H9 (cell line): ENCODE measurements around the gene B3GNT5. TPM values are rescaled to one million over a fixed set of nuclear protein-coding genes. Genes with fewer than 3 reads are reported as not detected.

ENCODE experiments used
- DNase-seq: peaks from one replicate; pipeline ENCODE4 v3.0.0-alpha.2; 2017
- H2AFZ ChIP-seq: one replicate; pipeline ENCODE4 v1.6.1; 2013; ENCODE audit warnings: mild to moderate bottlenecking, low read length, control low read depth, moderate library complexity
- H2AK5ac ChIP-seq: 2 replicates; pipeline ENCODE4 v1.6.1; 2013; ENCODE audit warnings: low read length, control low read depth, mixed read lengths; ENCODE audit not compliant: insufficient read length
- H2BK120ac ChIP-seq: one replicate; pipeline ENCODE4 v1.6.1; 2013; ENCODE audit warnings: low read depth, mild to moderate bottlenecking, low read length, control low read depth, inconsistent platforms; ENCODE audit not compliant: poor library complexity, severe bottlenecking
- H2BK12ac ChIP-seq: 2 replicates; pipeline ENCODE4 v1.6.1; 2013; ENCODE audit warnings: low read length, control low read depth, mixed read lengths, low read depth; ENCODE audit not compliant: insufficient read length
- H2BK15ac ChIP-seq: 2 replicates; pipeline ENCODE4 v1.6.1; 2013; ENCODE audit warnings: low read depth, low read length, control low read depth
- H2BK20ac ChIP-seq: one replicate; pipeline ENCODE4 v1.6.1; 2013; ENCODE audit warnings: low read depth, mild to moderate bottlenecking, low read length, control low read depth, inconsistent platforms; ENCODE audit not compliant: poor library complexity, severe bottlenecking
- H2BK5ac ChIP-seq: 2 replicates; pipeline ENCODE4 v1.6.1; 2013; ENCODE audit warnings: low read length, control low read depth, mixed read lengths; ENCODE audit not compliant: insufficient read length
- H3K14ac ChIP-seq: 2 replicates; pipeline ENCODE4 v1.6.1; 2013; ENCODE audit warnings: low read length, control low read depth; ENCODE audit not compliant: insufficient read depth
- H3K18ac ChIP-seq: 2 replicates; pipeline ENCODE4 v1.6.1; 2013; ENCODE audit warnings: low read depth, mild to moderate bottlenecking, mixed read lengths, low read length, control low read depth; ENCODE audit not compliant: insufficient read length
- H3K23ac ChIP-seq: 2 replicates; pipeline ENCODE4 v1.6.1; 2013; ENCODE audit warnings: low read length, control low read depth, mixed read lengths, low read depth; ENCODE audit not compliant: insufficient read length
- H3K23me2 ChIP-seq: 2 replicates; pipeline ENCODE4 v1.6.1; 2013; ENCODE audit warnings: low read depth, mild to moderate bottlenecking, mixed read lengths, low read length, control low read depth; ENCODE audit not compliant: insufficient read length, poor library complexity, severe bottlenecking
- H3K27ac ChIP-seq: 2 replicates; pipeline ENCODE4 v1.5.1; 2013; ENCODE audit warnings: low read length, control low read depth, mixed read lengths, low read depth; ENCODE audit not compliant: insufficient read length
- H3K27me3 ChIP-seq: 2 replicates; pipeline ENCODE4 v1.6.1; 2013; ENCODE audit warnings: low read length, control low read depth, inconsistent platforms; ENCODE audit not compliant: insufficient read depth
- H3K4ac ChIP-seq: 2 replicates; pipeline ENCODE4 v1.6.1; 2013; ENCODE audit warnings: low read depth, mild to moderate bottlenecking, control low read depth, inconsistent platforms, low read length, moderate library complexity
- H3K4me1 ChIP-seq: 2 replicates; pipeline ENCODE4 v1.6.1; 2013; ENCODE audit warnings: low read length, control low read depth, inconsistent platforms; ENCODE audit not compliant: insufficient read depth
- H3K4me2 ChIP-seq: 2 replicates; pipeline ENCODE4 v1.6.1; 2013; ENCODE audit warnings: low read length, control low read depth, mixed read lengths; ENCODE audit not compliant: insufficient read length, insufficient read depth
- H3K56ac ChIP-seq: 2 replicates; pipeline ENCODE4 v1.6.1; 2013; ENCODE audit warnings: low read depth, mild to moderate bottlenecking, mixed read lengths, low read length, control low read depth; ENCODE audit not compliant: insufficient read length
- H3K79me1 ChIP-seq: 2 replicates; pipeline ENCODE4 v1.6.1; 2013; ENCODE audit warnings: low read depth, mild to moderate bottlenecking, moderate library complexity, low read length, control low read depth, inconsistent platforms; ENCODE audit not compliant: insufficient read depth, poor library complexity, severe bottlenecking
- H3K79me2 ChIP-seq: 2 replicates; pipeline ENCODE4 v1.6.1; 2013; ENCODE audit warnings: low read length, control low read depth, inconsistent platforms; ENCODE audit not compliant: insufficient read depth
- H3K9ac ChIP-seq: 2 replicates; pipeline ENCODE4 v1.6.1; 2013; ENCODE audit warnings: low read length, control low read depth, mixed read lengths; ENCODE audit not compliant: insufficient read length; ENCODE audit errors: extremely low read depth
- H3K9me3 ChIP-seq: one replicate; pipeline ENCODE4 v1.6.1; 2013; ENCODE audit warnings: low read depth, low read length, inconsistent platforms; ENCODE audit not compliant: control insufficient read depth
- H3T11ph ChIP-seq: one replicate; pipeline ENCODE4 v1.6.1; 2013; ENCODE audit warnings: mild to moderate bottlenecking, low read length, control low read depth, inconsistent platforms
- H4K20me1 ChIP-seq: one replicate; pipeline ENCODE4 v1.6.1; 2013; ENCODE audit not compliant: control insufficient read depth, insufficient read length, insufficient read depth
- H4K5ac ChIP-seq: 2 replicates; pipeline ENCODE4 v1.6.1; 2013; ENCODE audit warnings: low read depth, mild to moderate bottlenecking, mixed read lengths, low read length, control low read depth; ENCODE audit not compliant: insufficient read length
- H4K8ac ChIP-seq: replicated peaks from 2 replicates; pipeline ENCODE4 v1.6.1; 2013; ENCODE audit warnings: low read length, control low read depth, mixed read lengths, low read depth; ENCODE audit not compliant: insufficient read length
- H4K91ac ChIP-seq: 2 replicates; pipeline ENCODE4 v1.6.1; 2013; ENCODE audit warnings: low read depth, mild to moderate bottlenecking, moderate library complexity, mixed read lengths, low read length, control low read depth; ENCODE audit not compliant: insufficient read length
- H3K27ac Mint-ChIP-seq, 3 experiments: 2 replicates in 2 of 3; 3 replicates in 1 of 3; pipeline ENCODE4 v1.8.0; 2020 to 2021; ENCODE audit warnings: mixed read lengths in 3 of 3, mild to moderate bottlenecking in 1 of 3, moderate library complexity in 1 of 3
- H3K27me3 Mint-ChIP-seq: 2 replicates; pipeline ENCODE4 v1.8.0; 2021; ENCODE audit warnings: low read depth, mild to moderate bottlenecking, moderate library complexity, mixed read lengths
- H3K36me3 Mint-ChIP-seq, 3 experiments: 2 replicates in 2 of 3; 3 replicates in 1 of 3; pipeline ENCODE4 v1.8.0; 2020 to 2021; ENCODE audit warnings: low read depth in 3 of 3, mixed read lengths in 3 of 3; ENCODE audit not compliant: insufficient read depth in 1 of 3
- H3K4me1 Mint-ChIP-seq, 2 experiments: 2 replicates each; pipeline ENCODE4 v1.8.0; 2020; ENCODE audit warnings: mixed read lengths in 2 of 2
- H3K4me3 Mint-ChIP-seq, 2 experiments: 2 replicates in 1 of 2; 3 replicates in 1 of 2; pipeline ENCODE4 v1.8.0; 2020 to 2021; ENCODE audit warnings: mild to moderate bottlenecking in 2 of 2, mixed read lengths in 2 of 2, moderate library complexity in 1 of 2
- H3K9me3 Mint-ChIP-seq, 2 experiments: 2 replicates in 1 of 2; 3 replicates in 1 of 2; pipeline ENCODE4 v1.8.0; 2020; ENCODE audit warnings: mild to moderate bottlenecking in 2 of 2, mixed read lengths in 2 of 2, moderate library complexity in 1 of 2
- CTCF ChIP-seq: fragments of 200-600 bp; sonication (generic); conservative IDR thresholded peaks from 3 replicates; pipeline ENCODE4 v1.8.0; 2021; ENCODE audit warnings: antibody characterized with exemption, mild to moderate bottlenecking
- WGBS: extraction: QIAGEN DNeasy Blood & Tissue Kit; methylation state at CpG from one replicate; pipeline ENCODE4 v1.1.7; 2013; ENCODE audit warnings: missing lambda C conversion rate, low lambda C conversion rate, mixed read lengths; ENCODE audit not compliant: insufficient read length; ENCODE audit errors: extremely low coverage; 5-methylcytosine and 5-hydroxymethylcytosine counted together
- total RNA-seq: library from RNA; stranded (reverse); gene quantifications from 2 replicates; pipeline ENCODE4 v1.2.1, GENCODE V29; 2021

Gene B3GNT5
- total RNA-seq, 1 experiment from 2014 or later = 7.3 TPM

- Histone ChIP-seq H3K56ac (no peak overlapping the region), H3K79me2 (no peaks in the 10 kb centered on the region), H2BK5ac (no peak overlapping the region), H3K27me3 (no peaks in the 10 kb centered on the region), H4K5ac (no peak overlapping the region), H2BK15ac (no peak overlapping the region), H3K79me1 (no peaks in the 10 kb centered on the region), H4K91ac (no peak overlapping the region), H3K9ac (no peak overlapping the region), H4K20me1 (no peaks in the 10 kb centered on the region), H3K9me3 (no peaks in the 10 kb centered on the region), H2AFZ (no peak overlapping the region), H3K14ac (no peak overlapping the region), H2BK12ac (no peak overlapping the region), H2BK20ac (no peak overlapping the region), H3K23me2 (no peaks in the 10 kb centered on the region), H3K4ac (no peak overlapping the region), H2AK5ac (no peak overlapping the region), H3K27ac (no peak overlapping the region), H4K8ac (no peak overlapping the region), H3K18ac (no peak overlapping the region), H3T11ph (no peak overlapping the region), H3K4me2 (no peak overlapping the region), H2BK120ac (no peak overlapping the region), H3K23ac (no peak overlapping the region), H3K4me1 (no peaks in the 10 kb centered on the region)
- Mint-ChIP-seq H3K9me3 (no peaks in the 10 kb centered on the region), H3K36me3 (peaks cover 0 to 21% (median 5%) of the 10 kb centered on the region in 3 experiments; a peak in 6 of 7 replicates), H3K27me3 (no peaks in the 10 kb centered on the region), H3K27ac (no peak overlapping the region), H3K4me3 (no peak overlapping the region), H3K4me1 (peaks cover under 1 to 4% of the 10 kb centered on the region in 2 experiments; a peak in 2 of 4 replicates)
- TF ChIP-seq CTCF = no peak
- WGBS = no CpG with 5 or more reads among the region's 5 CpGs
- no peak for DNase-seq
These were observed 55.7 kb downstream of the B3GNT5 start for GRCh38 chr3:183308751-183309150.
